HepG2 (cell line): ENCODE data around the gene SEC31B.

Experiments used
- CTCF ChIP-seq: sonication (generic); formaldehyde crosslinking; IDR thresholded peaks from 2 replicates; pipeline ENCODE4 v1.5.0; 2020; ENCODE audit warnings: mild to moderate bottlenecking, missing genetic modification reagents, moderate library complexity
- ZNF275 ChIP-seq: sonication (generic); formaldehyde crosslinking; IDR thresholded peaks from 2 replicates; pipeline ENCODE4 v1.8.0; 2022; ENCODE audit warnings: missing genetic modification reagents, mild to moderate bottlenecking, inconsistent platforms, borderline replicate concordance

DNA sequence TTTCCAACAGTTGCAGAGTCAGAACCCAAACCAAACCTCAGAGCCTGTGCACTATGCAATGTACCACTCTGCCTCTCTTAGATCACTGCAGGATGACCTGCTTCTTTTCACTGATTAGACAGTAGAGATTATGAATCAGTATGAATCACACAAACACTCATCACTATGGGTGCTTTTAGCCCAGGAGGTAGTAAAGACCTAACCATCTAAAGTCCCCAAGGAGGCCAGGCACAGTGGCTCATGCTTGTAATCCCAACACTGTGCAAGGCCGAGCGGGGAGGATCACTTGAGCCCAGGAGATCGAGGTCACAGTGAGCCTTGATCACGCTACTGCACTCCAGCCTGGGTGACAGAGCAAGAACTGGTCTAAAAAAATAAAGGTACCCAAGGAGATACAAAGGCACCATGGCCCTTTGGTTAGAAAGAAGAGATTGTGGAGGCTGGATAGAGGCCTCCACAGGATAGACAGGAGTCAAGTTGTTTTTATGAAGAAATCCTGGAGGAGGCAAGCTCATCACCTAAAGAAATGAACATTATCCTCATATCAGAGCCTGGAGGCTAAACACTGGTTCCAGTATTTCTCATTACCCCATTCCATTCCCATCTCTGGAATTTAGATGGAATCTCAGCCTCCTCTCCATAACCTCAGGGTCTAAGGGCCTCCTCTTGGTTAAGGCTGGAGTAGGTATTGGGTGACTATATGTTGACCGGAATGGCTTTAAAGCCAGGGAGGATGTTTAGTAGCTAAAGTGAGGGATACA, 12.9 kb downstream of the SEC31B start:
- TF ChIP-seq CTCF (no peak), ZNF275 (CRISPR knock-in tag) (no peak)
